NCI-H1048 (cell line): ENCODE data around the gene HDAC4.
"Not testable (repeated sequence)": the region's sequence is repeated elsewhere in the genome, so short reads cannot be mapped to it uniquely, and the experiment has no call there.

Experiments
- DNase-seq: peaks from one replicate; lab custom pipeline; 2025; lab: John Stamatoyannopoulos, UW

Gene HDAC4

GRCh38 chr2:239186516-239187357 is 214.1 kb downstream of the HDAC4 start:
- no peak for DNase-seq

- DNase-seq = no peak
These were observed 215.6 kb downstream of the HDAC4 start for GRCh38 chr2:239184968-239185903.

- DNase-seq = no peak
These were observed 216.6 kb downstream of the HDAC4 start for GRCh38 chr2:239184179-239184578.

GRCh38 chr2:239182981-239183791 is 217.6 kb downstream of the HDAC4 start:
- DNase-seq = no peak

GRCh38 chr2:239181903-239182581 is 218.8 kb downstream of the HDAC4 start:
- DNase-seq = no peak

- no peak for DNase-seq
These were observed 219.5 kb downstream of the HDAC4 start for GRCh38 chr2:239181074-239181902.

- DNase-seq = no peak
These were observed 220.2 kb downstream of the HDAC4 start for GRCh38 chr2:239180526-239181073.

GRCh38 chr2:239179851-239180371 is 220.9 kb downstream of the HDAC4 start:
- no peak for DNase-seq

GRCh38 chr2:239178954-239179353 is 221.9 kb downstream of the HDAC4 start:
- DNase-seq = no peak

GRCh38 chr2:239178484-239178883 is 222.3 kb downstream of the HDAC4 start:
- DNase-seq = no peak

GRCh38 chr2:239177908-239178307 is 222.9 kb downstream of the HDAC4 start:
- no peak for DNase-seq

- no peak for DNase-seq
These were observed 223.5 kb downstream of the HDAC4 start for GRCh38 chr2:239177325-239177724.

- not testable (repeated sequence) for DNase-seq
These were observed 224.5 kb downstream of the HDAC4 start for GRCh38 chr2:239176138-239176803.

GRCh38 chr2:239175181-239175580 is 225.6 kb downstream of the HDAC4 start:
- no peak for DNase-seq

- no peak for DNase-seq
These were observed 227.5 kb downstream of the HDAC4 start for GRCh38 chr2:239173301-239173700.

GRCh38 chr2:239171643-239172042 is 229.2 kb downstream of the HDAC4 start:
- DNase-seq = no peak

- no peak for DNase-seq
These were observed 231.3 kb downstream of the HDAC4 start for GRCh38 chr2:239169311-239170048.

GRCh38 chr2:239168575-239168974 is 232.2 kb downstream of the HDAC4 start:
- DNase-seq = no peak
